Activated naive CD8-positive, alpha-beta T cell treated with anti-CD3 and anti-CD28 coated beads for 36 hours (primary cell): ENCODE data around the gene SOX9. TPM values are rescaled to one million over a fixed set of nuclear protein-coding genes. Genes with fewer than 3 reads are reported as not detected.

Experiments
- DNase-seq: peaks from one replicate; pipeline ENCODE4 v3.0.0; 2021
- H3K27ac Mint-ChIP-seq: one replicate; pipeline ENCODE4 v1.8.0; 2022; ENCODE audit warnings: mild to moderate bottlenecking, moderate library complexity, mixed read lengths
- H3K27me3 Mint-ChIP-seq: one replicate; pipeline ENCODE4 v1.8.0; 2022; ENCODE audit warnings: mild to moderate bottlenecking, mixed read lengths
- H3K36me3 Mint-ChIP-seq: one replicate; pipeline ENCODE4 v1.8.0; 2021; ENCODE audit warnings: mild to moderate bottlenecking, mixed read lengths
- H3K4me1 Mint-ChIP-seq: one replicate; pipeline ENCODE4 v1.8.0; 2021; ENCODE audit warnings: mixed read lengths
- H3K4me3 Mint-ChIP-seq: one replicate; pipeline ENCODE4 v1.8.0; 2022; ENCODE audit warnings: mild to moderate bottlenecking, moderate library complexity, mixed read lengths
- H3K9me3 Mint-ChIP-seq: one replicate; pipeline ENCODE4 v1.8.0; 2022; ENCODE audit warnings: mixed read lengths
- total RNA-seq, 2 experiments: library from RNA; stranded (reverse); gene quantifications; one replicate each; pipeline ENCODE4 v1.2.3, GENCODE V29; 2021

The SOX9 gene
- total RNA-seq, 2 experiments from 2014 or later, result not detected

- Mint-ChIP-seq H3K4me3 (no peak overlapping the region), H3K27ac (no peak overlapping the region), H3K4me1 (peaks cover 9% of the 10 kb centered on the region), H3K36me3 (peaks cover 3% of the 10 kb centered on the region), H3K27me3 (peaks cover 93% of the 10 kb centered on the region), H3K9me3 (peaks cover 2% of the 10 kb centered on the region)
- no peak for DNase-seq
Measured at GRCh38 chr17:72118335-72119076, 2.3 kb upstream of the SOX9 start.

- Mint-ChIP-seq H3K4me1 (peaks cover 9% of the 10 kb centered on the region), H3K9me3 (peaks cover 4% of the 10 kb centered on the region), H3K27me3 (peaks cover 91% of the 10 kb centered on the region), H3K36me3 (peaks cover 3% of the 10 kb centered on the region), H3K27ac (no peak overlapping the region), H3K4me3 (no peak overlapping the region)
- DNase-seq, result no peak
Measured at GRCh38 chr17:72119077-72119872, 1.5 kb upstream of the SOX9 start.

- H3K27me3 Mint-ChIP-seq, result peaks cover 95% of the 10 kb centered on the region
- H3K9me3 Mint-ChIP-seq, result peaks cover 4% of the 10 kb centered on the region
Measured at GRCh38 chr17:72119873-72120641, 763 bp upstream of the SOX9 start.

GRCh38 chr17:72121164-72122009, 567 bp downstream of the SOX9 start:
- Mint-ChIP-seq H3K27me3 (peaks cover 86% of the 10 kb centered on the region), H3K9me3 (peaks cover 4% of the 10 kb centered on the region), H3K4me1 (peaks cover 8% of the 10 kb centered on the region), H3K36me3 (peaks cover 3% of the 10 kb centered on the region), H3K4me3 (no peak overlapping the region), H3K27ac (no peak overlapping the region)
- no peak for DNase-seq

More at GRCh38 chr17:72119873-72120641, 763 bp upstream of the SOX9 start:
- Mint-ChIP-seq H3K27ac (no peak overlapping the region), H3K4me1 (peaks cover 9% of the 10 kb centered on the region), H3K4me3 (no peak overlapping the region), H3K36me3 (peaks cover 3% of the 10 kb centered on the region)
- DNase-seq, result no peak

GRCh38 chr17:72122010-72122764, 1.4 kb downstream of the SOX9 start:
- Mint-ChIP-seq H3K27me3 (peaks cover 79% of the 10 kb centered on the region), H3K4me3 (no peak overlapping the region), H3K27ac (no peak overlapping the region), H3K36me3 (peaks cover 3% of the 10 kb centered on the region), H3K4me1 (peaks cover 6% of the 10 kb centered on the region), H3K9me3 (peaks cover 4% of the 10 kb centered on the region)
- no peak for DNase-seq

GRCh38 chr17:72122765-72123529, 2.1 kb downstream of the SOX9 start:
- H3K27ac Mint-ChIP-seq, result no peak overlapping the region
- no peak for DNase-seq

GRCh38 chr17:72123530-72124437, 3.0 kb downstream of the SOX9 start:
- H3K4me1 Mint-ChIP-seq, result peaks cover 3% of the 10 kb centered on the region
- H3K27me3 Mint-ChIP-seq, result peaks cover 69% of the 10 kb centered on the region
- no peak overlapping the region for H3K27ac Mint-ChIP-seq
- DNase-seq, result no peak
- no peak overlapping the region for H3K4me3 Mint-ChIP-seq
- peaks cover 2% of the 10 kb centered on the region for H3K9me3 Mint-ChIP-seq
- H3K36me3 Mint-ChIP-seq, result peaks cover 3% of the 10 kb centered on the region

More at GRCh38 chr17:72122765-72123529, 2.1 kb downstream of the SOX9 start:
- peaks cover 6% of the 10 kb centered on the region for H3K4me1 Mint-ChIP-seq
- peaks cover 3% of the 10 kb centered on the region for H3K36me3 Mint-ChIP-seq
- H3K27me3 Mint-ChIP-seq, result peaks cover 78% of the 10 kb centered on the region
- peaks cover 4% of the 10 kb centered on the region for H3K9me3 Mint-ChIP-seq
- no peak overlapping the region for H3K4me3 Mint-ChIP-seq

- Mint-ChIP-seq H3K4me1 (peaks cover 3% of the 10 kb centered on the region), H3K36me3 (peaks cover 3% of the 10 kb centered on the region), H3K27ac (no peak overlapping the region), H3K4me3 (no peak overlapping the region), H3K27me3 (peaks cover 63% of the 10 kb centered on the region), H3K9me3 (peaks cover 2% of the 10 kb centered on the region)
- no peak for DNase-seq
Measured at GRCh38 chr17:72124438-72124775, 3.6 kb downstream of the SOX9 start.

- peaks cover 3% of the 10 kb centered on the region for H3K4me1 Mint-ChIP-seq
Measured at GRCh38 chr17:72125226-72125651, 4.4 kb downstream of the SOX9 start.

GRCh38 chr17:72125742-72126141, 4.9 kb downstream of the SOX9 start:
- Mint-ChIP-seq H3K27ac (no peak overlapping the region), H3K27me3 (peaks cover 53% of the 10 kb centered on the region), H3K9me3 (peaks cover 2% of the 10 kb centered on the region), H3K36me3 (peaks cover 3% of the 10 kb centered on the region), H3K4me3 (no peak overlapping the region), H3K4me1 (peaks cover 3% of the 10 kb centered on the region)
- no peak for DNase-seq

More at GRCh38 chr17:72125226-72125651, 4.4 kb downstream of the SOX9 start:
- H3K27me3 Mint-ChIP-seq, result peaks cover 58% of the 10 kb centered on the region
- H3K36me3 Mint-ChIP-seq, result peaks cover 3% of the 10 kb centered on the region
- peaks cover 2% of the 10 kb centered on the region for H3K9me3 Mint-ChIP-seq
- H3K4me3 Mint-ChIP-seq, result no peak overlapping the region
- no peak overlapping the region for H3K27ac Mint-ChIP-seq
- DNase-seq, result no peak

- Mint-ChIP-seq H3K36me3 (peaks cover 3% of the 10 kb centered on the region), H3K4me3 (no peak overlapping the region), H3K4me1 (peaks cover 2% of the 10 kb centered on the region), H3K27ac (no peak overlapping the region), H3K9me3 (peaks cover 2% of the 10 kb centered on the region), H3K27me3 (peaks cover 42% of the 10 kb centered on the region)
- DNase-seq, result no peak
Measured at GRCh38 chr17:72126575-72127486, 6.0 kb downstream of the SOX9 start.

GRCh38 chr17:72128039-72128438, 7.2 kb downstream of the SOX9 start:
- Mint-ChIP-seq H3K27me3 (peaks cover 32% of the 10 kb centered on the region), H3K4me3 (no peak overlapping the region), H3K27ac (no peak overlapping the region), H3K4me1 (no peaks in the 10 kb centered on the region), H3K36me3 (peaks cover under 1% of the 10 kb centered on the region), H3K9me3 (peaks cover 2% of the 10 kb centered on the region)
- DNase-seq, result no peak
